ENCODE data around the gene SHF.

SHF gene

DNA sequence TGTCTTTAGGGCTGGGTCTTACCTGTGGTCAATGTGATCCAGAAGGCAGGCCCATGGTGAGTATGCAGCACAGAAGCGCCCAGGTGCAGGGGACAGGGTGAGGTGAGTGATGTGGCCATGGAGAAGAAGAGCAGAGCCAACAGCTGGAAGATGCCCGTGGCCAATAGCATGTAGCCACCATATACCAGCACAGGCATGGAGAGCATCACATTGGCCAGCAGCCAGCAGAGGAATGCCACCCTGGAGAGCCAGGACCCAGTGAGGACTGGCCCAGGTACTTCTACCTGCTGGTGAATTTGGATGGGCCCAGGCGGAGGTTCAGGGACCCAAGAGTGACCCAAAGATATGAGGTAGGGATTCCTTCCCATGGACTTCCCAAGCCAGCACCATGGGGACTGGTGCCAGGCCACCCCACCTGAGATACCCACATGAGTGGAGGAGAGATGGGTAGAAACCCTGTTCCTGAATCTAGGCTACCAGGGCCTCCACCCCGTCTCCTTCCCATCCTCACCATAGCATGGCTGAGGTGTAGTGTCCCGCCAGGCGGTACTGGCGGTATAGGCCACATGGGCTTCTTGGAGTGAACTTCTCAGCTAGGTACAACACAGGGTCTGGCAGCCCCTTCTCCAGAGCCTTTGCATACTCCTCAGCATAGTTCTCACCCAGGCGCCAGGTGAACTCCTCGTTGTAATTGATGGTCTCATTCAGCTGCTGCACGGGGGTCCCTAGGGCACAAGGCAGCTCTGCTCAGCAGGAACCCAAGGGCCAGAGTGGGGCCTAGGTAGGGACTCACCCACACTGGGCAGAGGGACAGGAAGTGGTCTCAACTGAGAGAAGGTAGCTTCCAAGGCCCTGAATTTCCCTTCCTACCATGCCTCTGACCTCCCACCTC lies 67.4 kb downstream of the SHF start:
- peaks cover 20% of the 10 kb centered on the region for H3K4me1 Mint-ChIP-seq (ENCODE audit: low read depth)
- H3K36me3 Mint-ChIP-seq = no peaks in the 10 kb centered on the region
- no peak overlapping the region for H3K27ac Mint-ChIP-seq
- no peaks in the 10 kb centered on the region for H3K9me3 Mint-ChIP-seq (ENCODE audit: low read depth)
- peaks cover 33% of the 10 kb centered on the region for H3K27me3 Mint-ChIP-seq
- no peak overlapping the region for H3K4me3 Mint-ChIP-seq

DNA sequence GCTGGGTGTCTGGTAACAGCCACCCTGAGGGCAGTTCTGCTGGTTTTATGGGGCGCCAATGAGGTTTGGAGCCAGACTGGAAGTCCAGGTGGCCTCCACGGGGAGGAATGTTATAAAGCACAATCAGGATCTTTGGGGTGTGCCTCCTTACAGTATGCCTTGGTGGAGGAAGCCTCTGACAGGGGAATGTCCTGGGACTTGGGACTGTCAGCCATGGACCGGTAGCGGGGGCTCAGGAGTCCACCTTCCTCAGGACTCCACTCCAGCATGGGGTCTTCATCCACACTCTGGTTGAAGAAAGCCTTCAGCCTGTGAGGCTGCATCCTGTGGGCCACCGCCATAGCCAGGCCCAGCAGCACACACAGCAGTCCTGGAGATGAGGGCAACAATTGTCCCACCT lies 68.8 kb downstream of the SHF start:
- H3K4me1 Mint-ChIP-seq (ENCODE audit: low read depth) = peaks cover 23% of the 10 kb centered on the region
- no peak overlapping the region for H3K27ac Mint-ChIP-seq
- no peaks in the 10 kb centered on the region for H3K9me3 Mint-ChIP-seq (ENCODE audit: low read depth)
- H3K36me3 Mint-ChIP-seq = no peaks in the 10 kb centered on the region
- no peak overlapping the region for H3K4me3 Mint-ChIP-seq
- H3K27me3 Mint-ChIP-seq = peaks cover 35% of the 10 kb centered on the region

DNA sequence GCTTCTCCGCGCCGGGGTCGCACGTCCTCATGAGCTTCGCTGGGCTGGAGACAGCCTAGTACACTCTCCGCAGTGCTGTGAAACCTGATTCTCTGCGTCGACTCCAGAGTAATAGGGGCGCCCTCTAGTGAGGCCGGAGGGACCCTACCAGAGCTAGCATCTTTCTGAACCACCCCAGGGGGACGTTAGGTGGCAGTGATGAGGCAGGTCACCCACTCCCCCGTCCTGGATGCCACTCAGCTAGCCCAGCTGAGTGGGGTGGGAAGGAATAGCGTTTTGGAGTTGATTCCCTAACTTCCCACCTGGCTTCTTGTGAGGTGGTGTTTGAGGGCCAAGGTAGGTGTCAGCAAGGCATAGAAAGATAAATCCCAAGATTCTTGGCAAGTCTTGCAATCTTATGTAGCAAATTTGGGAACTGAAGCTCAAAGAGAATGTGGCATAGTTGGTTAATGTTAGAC lies 69.6 kb downstream of the SHF start:
- Mint-ChIP-seq H3K36me3 (no peaks in the 10 kb centered on the region), H3K27ac (no peak overlapping the region), H3K4me3 (peak overlapping the region; percentile 83), H3K27me3 (peaks cover 38% of the 10 kb centered on the region), H3K4me1 (ENCODE audit: low read depth) (peaks cover 31% of the 10 kb centered on the region), H3K9me3 (ENCODE audit: low read depth) (no peaks in the 10 kb centered on the region)

DNA sequence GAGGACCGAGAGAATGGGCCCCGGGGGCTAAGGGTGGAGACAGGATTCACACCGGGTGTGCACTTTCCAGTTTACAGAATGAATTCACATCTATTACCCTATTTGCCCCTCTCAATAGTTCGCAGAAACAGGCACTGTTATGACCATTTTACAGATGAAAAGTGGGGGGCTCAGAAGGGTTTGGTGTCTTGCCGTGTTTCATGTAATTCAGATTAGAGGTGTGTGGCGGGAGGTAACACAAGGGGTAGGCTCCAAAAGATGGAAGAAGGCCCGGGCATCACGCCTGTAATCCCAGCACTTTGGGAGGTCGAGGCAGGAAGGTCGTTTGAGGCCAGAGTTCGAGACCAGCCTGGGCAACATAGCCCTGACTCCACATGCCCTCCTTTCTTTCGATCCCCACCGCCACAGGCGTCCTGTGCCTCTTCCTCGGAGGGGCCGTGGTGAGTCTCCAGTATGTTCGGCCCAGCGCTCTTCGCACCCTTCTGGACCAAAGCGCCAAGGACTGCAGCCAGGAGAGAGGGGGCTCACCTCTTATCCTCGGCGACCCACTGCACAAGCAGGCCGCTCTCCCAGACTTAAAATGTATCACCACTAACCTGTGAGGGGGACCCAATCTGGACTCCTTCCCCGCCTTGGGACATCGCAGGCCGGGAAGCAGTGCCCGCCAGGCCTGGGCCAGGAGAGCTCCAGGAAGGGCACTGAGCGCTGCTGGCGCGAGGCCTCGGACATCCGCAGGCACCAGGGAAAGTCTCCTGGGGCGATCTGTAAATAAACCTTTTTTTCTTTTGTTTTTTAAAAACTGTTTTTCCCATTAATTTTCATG lies 70.2 kb downstream of the SHF start:
- H3K4me1 Mint-ChIP-seq (ENCODE audit: low read depth) = peaks cover 33% of the 10 kb centered on the region
- no peak overlapping the region for H3K27ac Mint-ChIP-seq
- H3K27me3 Mint-ChIP-seq = peaks cover 40% of the 10 kb centered on the region
- no peaks in the 10 kb centered on the region for H3K9me3 Mint-ChIP-seq (ENCODE audit: low read depth)
- peak overlapping the region; percentile 83 for H3K4me3 Mint-ChIP-seq
- H3K36me3 Mint-ChIP-seq = no peaks in the 10 kb centered on the region

All from activated naive CD8-positive, alpha-beta T cell (primary cell).